GM23248 (cell line): ENCODE measurements around the gene TTC21B.

Source experiments
- EZH2 ChIP-seq: fragments of 200-600 bp; sonication (generic); IDR thresholded peaks from 2 replicates; pipeline ENCODE4 v1.6.1; 2018; ENCODE audit warnings: antibody characterized with exemption, mild to moderate bottlenecking; ENCODE audit not compliant: insufficient read depth, poor library complexity, severe bottlenecking
- EZH2phosphoT487 ChIP-seq: fragments of 200-600 bp; sonication (generic); IDR thresholded peaks from 2 replicates; pipeline ENCODE4 v1.6.1; 2018; ENCODE audit warnings: antibody characterized with exemption, moderate library complexity, mild to moderate bottlenecking, low read depth; ENCODE audit not compliant: insufficient read depth

- TF ChIP-seq EZH2 (no peak), EZH2phosphoT487 (no peak)
Measured at GRCh38 chr2:165886487-165887146, 67.0 kb downstream of the TTC21B start.
